Adrenal gland (tissue), 12 donors: ENCODE results near the gene GLTPD2. TPM values are rescaled to one million over a fixed set of nuclear protein-coding genes. Genes with fewer than 3 reads are reported as not detected.
A peak's percentile ranks its signal among the peaks of the same experiment; 100 is the strongest.
"Not testable (repeated sequence)": the region's sequence is repeated elsewhere in the genome, so short reads cannot be mapped to it uniquely, and the experiment has no call there.

Source experiments
- DNase-seq, 7 donors: peaks; one replicate each; pipeline ENCODE4 v3.0.0-alpha.2; 2019 to 2020
- H3K27ac ChIP-seq, 5 donors: fragments of 200-600 bp; sonication (generic) in 4 of 5; 1 replicate in 3 of 5; 2 replicates in 2 of 5; pipeline versions ENCODE4 v1.5.1 to v1.8.0; 2016 to 2020; ENCODE audit warnings: mild to moderate bottlenecking in 1 of 5
- H3K27me3 ChIP-seq: fragments of 200-600 bp; 2 replicates; pipeline ENCODE4 v1.8.0; 2021
- H3K36me3 ChIP-seq, 2 donors: fragments of 200-600 bp; replicated peaks in 1 of 2; 1 replicate in 1 of 2; 2 replicates in 1 of 2; pipeline versions ENCODE4 v1.5.1 to v1.8.0; 2018 to 2022
- H3K4me1 ChIP-seq, 2 donors: fragments of 200-600 bp; replicated peaks in 1 of 2; 1 replicate in 1 of 2; 2 replicates in 1 of 2; pipeline versions ENCODE4 v1.5.1 to v1.8.0; 2018 to 2021
- H3K4me3 ChIP-seq, 4 donors: fragments of 200-600 bp; sonication (generic) in 3 of 4; one replicate each; pipeline ENCODE4 v1.5.1; 2016 to 2018
- H3K9me3 ChIP-seq, 3 donors: fragments of 200-600 bp; sonication (generic) in 1 of 3; replicated peaks in 1 of 3; 1 replicate in 2 of 3; 2 replicates in 1 of 3; pipeline versions ENCODE4 v1.5.1 to v1.8.0; 2016 to 2021
- CTCF ChIP-seq, 6 experiments: fragments of 450-650 bp in 4 of 6; fragments of 200-600 bp in 2 of 6; sonication (generic) in 1 of 6; IDR thresholded peaks; 1 replicate in 5 of 6; 2 replicates in 1 of 6; pipeline versions ENCODE4 v1.5.1 to v1.8.0; 2016 to 2021; ENCODE audit warnings: antibody characterized with exemption in 6 of 6, mild to moderate bottlenecking in 2 of 6, moderate library complexity in 1 of 6
- POLR2A ChIP-seq, 2 donors: fragments of 450-650 bp; IDR thresholded peaks; one replicate each; pipeline ENCODE4 v1.6.1; 2017; ENCODE audit warnings: antibody characterized with exemption in 2 of 2, mild to moderate bottlenecking in 2 of 2, moderate library complexity in 1 of 2
- whole genome bisulfite sequencing, 4 donors: extraction: QIAGEN DNeasy Blood & Tissue Kit in 2 of 4; methylation state at CpG; one replicate each; pipeline versions ENCODE4 v1.1.5 to v1.1.7; 2013 to 2017; 5-methylcytosine and 5-hydroxymethylcytosine counted together
- intact Hi-C, 2 donors: fragments of 100-400 bp; cut with DNase I; formaldehyde crosslinking; loops; one replicate each; pipeline versions ENCODE4 v1.14.1 to v1.15.0; 2022 to 2023
- polyA plus RNA-seq, 3 donors: library from polyadenylated mRNA; stranded (reverse); fragments of 200-250 nt in 2 of 3; fragments of 350-450 nt in 1 of 3; fragmentation: Illumina TruSeq in 1 of 3; extraction: RNeasy Lipid Tissue Mini Kit (QIAGEN cat#74804) in 1 of 3; gene quantifications; one replicate each; pipeline ENCODE4 v1.2.3, GENCODE V29; 2013 to 2014
- total RNA-seq, 9 donors: library from RNA; depleted of rRNA in 4 of 9; stranded (reverse); fragments of >200 nt in 4 of 9; fragments of 120-200 nt in 1 of 9; fragmentation: NEBNext Ultra II Directional in 1 of 9; extraction: Animal tissue kit (Norgen Biotek cat#: 25700) in 1 of 9; gene quantifications; one replicate each; pipeline versions ENCODE4 v1.1.0 to v1.2.4, GENCODE V29; 2013 to 2023
- donor health status: healthy with polysubstance abuse.
- donor health status: Bipolar disorder and iron deficiency.
- donor health status: DM: yes; HTN: yes; CAD: no.
- donor health status: DM: no; HTN: no; CAD: no.
- donor health status: DM: no; HTN: no; CAD: no.
- donor health status: DM: yes; HTN: yes; CAD: no.

Gene GLTPD2
- total and polyA plus RNA-seq, 12 donors = not detected

- TF ChIP-seq CTCF (IDR thresholded peaks at IDR 0.05) = no peak
- no peak for TF ChIP-seq POLR2A (IDR thresholded peaks at IDR 0.05)
- intact Hi-C loops = no loop called here
- Histone ChIP-seq H3K36me3 (no peaks in the 10 kb centered on the region), H3K27me3 (no peaks in the 10 kb centered on the region), H3K4me3 (no peak overlapping the region), H3K9me3 (no peaks in the 10 kb centered on the region), H3K4me1 (no peaks in the 10 kb centered on the region), H3K27ac (no peak overlapping the region)
- 75 to 80% (median 77%) methylated on average over 8 of the region's 8 CpGs for WGBS, 4 donors
- DNase-seq = no peak
These were observed 38.6 kb downstream of the GLTPD2 start for GRCh38 chr17:4827399-4827798.

GRCh38 chr17:4832829-4833177, 44.0 kb downstream of the GLTPD2 start:
- H3K27me3 ChIP-seq, H3K9me3 ChIP-seq, intact Hi-C loops, DNase-seq, H3K36me3 ChIP-seq: not testable (repeated sequence)
- peak overlapping the region in 1 of 4 donors; percentile 86 for H3K4me3 ChIP-seq
- peaks cover 29 to 39% of the 10 kb centered on the region in 2 donors for H3K4me1 ChIP-seq
- WGBS, 4 donors = 0% methylated on average over 8 to 12 of the region's 17 CpGs
- peak overlapping the region in 4 of 5 donors; percentile 82 to 96 (median 87) for H3K27ac ChIP-seq

GRCh38 chr17:4833178-4833940, 44.6 kb downstream of the GLTPD2 start, which contains the start of gene MINK1:
MINK1 (plus strand) TSS chr17:4833340; CDS start chr17:4833584, 244 bp downstream.
- no peaks in the 10 kb centered on the region for H3K9me3 ChIP-seq
- H3K27ac ChIP-seq = peak within 1 kb of the TSS in 4 of 5 donors; percentile 82 to 96 (median 87)
- H3K27me3 ChIP-seq = no peaks in the 10 kb centered on the region
- peak within 1 kb of the TSS; percentile 66 to 86 (median 78) for H3K4me3 ChIP-seq
- H3K4me1 ChIP-seq = peaks cover 35 to 45% of the 10 kb centered on the region in 2 donors
- 0 to 2% (median 1%) methylated on average over 12 to 91 of the region's 91 CpGs for WGBS, 4 donors
- no peaks in the 10 kb centered on the region for H3K36me3 ChIP-seq
- intact Hi-C loops = no loop called here
- TF ChIP-seq CTCF (IDR thresholded peaks at IDR 0.05) (no peak), POLR2A (IDR thresholded peaks at IDR 0.05) (peak; percentile 57 to 88)
- DNase-seq = peak; percentile 87 to 93 (median 89)

GRCh38 chr17:4833941-4834680, 45.3 kb downstream of the GLTPD2 start:
- peak in 5 of 7 donors; percentile 37 to 57 (median 40) for DNase-seq
- peaks cover 40 to 48% of the 10 kb centered on the region in 2 donors for H3K4me1 ChIP-seq
- no peaks in the 10 kb centered on the region for H3K9me3 ChIP-seq
- H3K27me3 ChIP-seq = no peaks in the 10 kb centered on the region
- H3K27ac ChIP-seq = peak overlapping the region in 4 of 5 donors; percentile 82 to 96 (median 87)
- 3 to 4% (median 4%) methylated on average over 11 to 15 of the region's 15 CpGs for WGBS, 4 donors
- intact Hi-C loops = no loop called here
- TF ChIP-seq CTCF (IDR thresholded peaks at IDR 0.05) (no peak), POLR2A (IDR thresholded peaks at IDR 0.05) (no peak)
- no peaks in the 10 kb centered on the region for H3K36me3 ChIP-seq
- H3K4me3 ChIP-seq = peak overlapping the region; percentile 66 to 86 (median 78)
